Activated CD4-positive, alpha-beta memory T cell treated with anti-CD3 and anti-CD28 coated beads, Interleukin-2, amount 10 ng/mL, durations not matched to agents 7 days and 5 days (primary cell): ENCODE measurements around the gene IL19. TPM values are rescaled to one million over a fixed set of nuclear protein-coding genes. Genes with fewer than 3 reads are reported as not detected.
"Not testable (repeated sequence)": the region's sequence is repeated elsewhere in the genome, so short reads cannot be mapped to it uniquely, and the experiment has no call there.

Source experiments
- CTCF ChIA-PET: fragments of 350-600 bp; sonication (Branson Sonifier 250); formaldehyde crosslinking; loops from one replicate; lab custom pipeline; 2021; ENCODE audit warnings: antibody characterized with exemption, inconsistent platforms; lab: Charles Lee
- POLR2A ChIA-PET: fragments of 350-600 bp; sonication (Branson Sonifier 250); formaldehyde crosslinking; loops from one replicate; lab custom pipeline; 2021; ENCODE audit warnings: antibody characterized with exemption; lab: Charles Lee
- DNase-seq: peaks from one replicate; pipeline ENCODE4 v3.0.0-alpha.2; 2020
- H3K27ac Mint-ChIP-seq: one replicate; pipeline ENCODE4 v1.8.0; 2021; ENCODE audit warnings: mild to moderate bottlenecking, mixed read lengths
- H3K27me3 Mint-ChIP-seq: one replicate; pipeline ENCODE4 v1.8.0; 2021; ENCODE audit warnings: mixed read lengths
- H3K36me3 Mint-ChIP-seq: one replicate; pipeline ENCODE4 v1.8.0; 2021; ENCODE audit warnings: low read depth, mixed read lengths
- H3K4me1 Mint-ChIP-seq: one replicate; pipeline ENCODE4 v1.8.0; 2021; ENCODE audit warnings: mixed read lengths
- H3K4me3 Mint-ChIP-seq: one replicate; pipeline ENCODE4 v1.8.0; 2021; ENCODE audit warnings: mild to moderate bottlenecking, mixed read lengths
- H3K9me3 Mint-ChIP-seq: one replicate; pipeline ENCODE4 v1.8.0; 2021; ENCODE audit warnings: mixed read lengths
- total RNA-seq, 2 experiments: library from RNA; stranded (reverse); gene quantifications; one replicate each; pipeline ENCODE4 v1.2.3, GENCODE V29; 2021

IL19 gene
- total RNA-seq, 2 experiments from 2014 or later = not detected

DNA sequence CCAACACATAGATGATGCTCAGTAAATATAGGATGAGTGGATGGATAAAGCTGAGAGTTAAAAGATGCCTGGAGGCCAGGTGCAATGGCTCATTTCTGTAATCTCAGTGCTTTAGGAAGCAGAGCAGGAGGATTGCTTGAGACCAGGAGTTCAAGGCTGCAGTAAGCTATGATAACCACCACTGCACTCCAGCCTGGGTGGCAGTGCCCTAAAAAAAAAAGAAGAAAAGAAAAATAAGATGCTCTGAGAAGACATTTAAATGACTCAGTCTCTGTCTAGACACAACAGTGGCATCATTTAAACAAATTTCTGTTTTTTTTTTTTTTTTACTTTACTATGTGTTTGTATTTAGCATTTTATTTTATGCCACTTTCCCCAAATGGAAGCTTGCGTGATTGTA lies 25.3 kb upstream of the IL19 start:
- ChIA-PET POLR2A (interaction anchor here (1.0 to 2.8 kb wide), 7 partner anchors 11 to 59 kb away, joined by 3 to 14 read pairs (median 7); no protein-coding TSS in a partner anchor), CTCF (interaction anchor here (0.6 to 1.9 kb wide), 8 partner anchors 11 to 167 kb away, joined by 3 to 13 read pairs (median 4); partner anchors contain the start of gene IL10)
- DNase-seq = no peak
- H3K4me3 Mint-ChIP-seq = no peak overlapping the region
- peaks cover 64% of the 10 kb centered on the region for H3K4me1 Mint-ChIP-seq
- H3K9me3 Mint-ChIP-seq = no peaks in the 10 kb centered on the region
- peaks cover 14% of the 10 kb centered on the region for H3K27me3 Mint-ChIP-seq
- no peak overlapping the region for H3K27ac Mint-ChIP-seq
- peaks cover 3% of the 10 kb centered on the region for H3K36me3 Mint-ChIP-seq

DNA sequence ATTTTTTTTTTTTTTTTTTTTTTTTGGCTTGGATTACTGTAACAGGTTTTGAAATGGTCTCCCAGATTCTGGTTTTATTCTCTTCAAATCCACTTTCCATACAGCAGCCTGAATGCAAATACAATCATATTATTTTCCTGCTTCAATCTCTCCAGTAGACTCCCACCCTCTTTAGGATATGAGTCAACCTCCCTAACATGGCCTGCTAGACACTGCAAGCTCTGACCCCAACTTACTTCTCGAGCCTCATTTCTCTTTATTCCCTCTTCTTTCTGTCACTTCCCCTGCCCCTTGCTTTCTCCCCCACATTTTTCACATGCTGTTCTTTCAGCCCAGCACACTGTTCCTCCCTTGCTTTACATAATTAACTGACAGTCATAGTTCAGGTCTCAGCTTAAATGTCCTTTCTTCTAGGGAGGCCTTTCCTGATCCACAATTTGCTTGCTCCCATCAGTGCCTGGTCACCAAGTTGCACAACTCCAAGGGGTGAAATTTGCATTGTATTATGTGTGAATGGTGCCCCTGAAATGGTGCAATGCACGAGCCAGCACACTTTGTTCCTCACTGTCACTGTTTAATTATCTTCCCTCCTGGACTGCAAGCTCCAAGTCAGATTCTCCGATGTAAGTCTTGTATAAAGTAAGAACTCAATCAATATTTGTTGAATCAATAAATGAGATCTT lies 22.1 kb upstream of the IL19 start:
- DNase-seq = no peak
- no peaks in the 10 kb centered on the region for H3K9me3 Mint-ChIP-seq
- no peak overlapping the region for H3K27ac Mint-ChIP-seq
- no peak overlapping the region for H3K4me3 Mint-ChIP-seq
- H3K4me1 Mint-ChIP-seq = peaks cover 35% of the 10 kb centered on the region
- ChIA-PET POLR2A (interaction anchor here (0.8 to 1.7 kb wide), 7 partner anchors 7 to 173 kb away, joined by 3 to 6 read pairs (median 3); partner anchors contain the start of genes FCMR and IL19), CTCF (interaction anchor here (0.8 to 1.8 kb wide), 8 partner anchors 12 to 185 kb away, joined by 3 to 7 read pairs (median 4); no protein-coding TSS in a partner anchor)
- H3K36me3 Mint-ChIP-seq = peaks cover 3% of the 10 kb centered on the region
- H3K27me3 Mint-ChIP-seq = peaks cover 20% of the 10 kb centered on the region

DNA sequence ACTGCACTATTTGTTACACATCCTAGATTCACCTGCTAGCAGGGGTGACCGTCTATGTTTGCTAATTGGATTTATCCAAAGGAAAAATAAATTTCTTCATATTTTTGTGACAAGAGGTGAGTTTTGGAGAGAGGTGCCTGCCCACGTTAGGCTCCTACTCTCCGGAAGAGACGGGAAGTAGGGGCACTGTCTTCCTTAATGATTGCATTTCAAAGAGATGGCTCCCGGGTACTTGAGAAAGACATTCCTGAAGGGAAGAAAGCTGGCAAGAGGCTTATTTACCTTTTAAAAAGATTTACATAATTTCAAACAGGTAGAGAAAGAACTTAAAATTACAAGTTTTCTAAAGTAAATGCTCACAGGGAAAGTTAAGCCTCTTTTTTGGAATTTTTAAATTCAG lies 18.7 kb upstream of the IL19 start:
- Mint-ChIP-seq H3K9me3 (peaks cover 8% of the 10 kb centered on the region), H3K36me3 (peaks cover 15% of the 10 kb centered on the region), H3K27me3 (peaks cover 23% of the 10 kb centered on the region), H3K4me1 (peaks cover 33% of the 10 kb centered on the region), H3K4me3 (no peak overlapping the region), H3K27ac (no peak overlapping the region)
- ChIA-PET CTCF (no interaction called here), POLR2A (no interaction called here)
- no peak for DNase-seq

DNA sequence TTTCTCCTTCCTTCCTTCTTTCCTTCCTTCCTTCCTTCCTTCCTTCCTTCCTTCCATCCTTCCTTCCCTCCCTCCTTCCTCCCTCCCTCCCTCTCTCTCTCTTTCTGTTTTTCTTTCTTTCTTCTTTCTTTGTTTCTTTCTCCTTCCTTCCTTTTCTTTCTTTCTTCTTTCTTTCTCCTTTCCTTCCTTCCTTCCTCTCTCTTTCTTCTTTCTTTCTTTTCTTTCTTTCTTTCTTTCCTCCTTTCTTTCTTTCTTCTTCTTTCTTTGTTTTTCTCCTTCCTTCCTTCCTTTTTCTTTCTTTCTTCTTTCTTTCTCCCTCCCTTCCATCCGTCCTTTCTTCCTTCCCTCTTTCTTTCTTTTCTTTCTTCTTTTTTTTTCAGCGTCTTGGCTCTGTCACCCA lies 18.1 kb upstream of the IL19 start:
- H3K4me3 Mint-ChIP-seq = no peak overlapping the region
- peaks cover 23% of the 10 kb centered on the region for H3K27me3 Mint-ChIP-seq
- H3K4me1 Mint-ChIP-seq = peaks cover 33% of the 10 kb centered on the region
- H3K36me3 Mint-ChIP-seq = peaks cover 15% of the 10 kb centered on the region
- peaks cover 8% of the 10 kb centered on the region for H3K9me3 Mint-ChIP-seq
- CTCF ChIA-PET = interaction anchor here (0.7 to 1.0 kb wide), 2 partner anchors 18 to 79 kb away, joined by 3 to 5 read pairs; no protein-coding TSS in a partner anchor
- POLR2A ChIA-PET = no interaction called here
- DNase-seq = no peak
- H3K27ac Mint-ChIP-seq = no peak overlapping the region

DNA sequence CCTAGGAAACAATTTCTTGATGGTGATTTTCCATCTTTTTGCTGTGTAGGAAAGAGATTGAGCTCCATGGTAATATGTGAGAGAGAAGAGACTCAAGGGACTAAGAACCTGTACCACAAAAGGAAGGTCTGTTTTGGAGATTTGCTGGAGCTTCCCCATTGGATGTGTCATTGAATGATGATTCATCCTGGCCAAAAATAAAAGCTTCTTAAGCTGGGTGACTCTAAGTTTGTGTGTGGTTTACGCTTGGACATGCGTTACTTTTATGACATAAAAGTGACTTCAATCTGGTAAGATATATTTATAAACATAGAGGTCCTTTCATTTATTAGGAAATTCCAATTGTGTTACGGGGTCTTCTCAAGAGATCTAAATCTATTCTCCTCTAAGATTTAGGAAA lies 17.4 kb upstream of the IL19 start:
- peaks cover 31% of the 10 kb centered on the region for H3K4me1 Mint-ChIP-seq
- no peak for DNase-seq
- POLR2A ChIA-PET = no interaction called here
- CTCF ChIA-PET = interaction anchor here (0.7 to 1.0 kb wide), 2 partner anchors 19 to 79 kb away, joined by 3 to 5 read pairs; no protein-coding TSS in a partner anchor
- H3K9me3 Mint-ChIP-seq = peaks cover 8% of the 10 kb centered on the region
- peaks cover 23% of the 10 kb centered on the region for H3K27me3 Mint-ChIP-seq
- no peak overlapping the region for H3K27ac Mint-ChIP-seq
- peaks cover 15% of the 10 kb centered on the region for H3K36me3 Mint-ChIP-seq
- no peak overlapping the region for H3K4me3 Mint-ChIP-seq

DNA sequence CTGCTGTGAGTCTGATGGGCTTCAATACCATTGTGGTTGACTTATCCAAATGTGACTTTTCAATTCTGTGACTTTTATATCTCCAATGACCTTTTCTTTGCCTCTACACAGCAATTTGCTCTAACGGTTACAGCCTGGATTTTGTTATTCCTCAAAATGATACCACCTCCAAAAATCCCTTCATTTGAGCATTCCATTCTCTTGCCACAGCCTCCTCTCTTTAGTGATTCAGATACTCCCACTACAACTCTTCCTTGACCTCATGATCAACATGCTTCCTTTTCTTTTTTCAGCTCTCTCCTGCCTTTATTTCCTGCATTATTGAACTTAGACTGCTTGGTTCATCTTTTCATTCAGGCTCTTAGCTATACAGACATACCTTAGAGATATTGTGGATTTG lies 16.6 kb upstream of the IL19 start:
- peaks cover 15% of the 10 kb centered on the region for H3K36me3 Mint-ChIP-seq
- H3K27ac Mint-ChIP-seq = no peak overlapping the region
- H3K4me3 Mint-ChIP-seq = no peak overlapping the region
- H3K4me1 Mint-ChIP-seq = peaks cover 24% of the 10 kb centered on the region
- peaks cover 23% of the 10 kb centered on the region for H3K27me3 Mint-ChIP-seq
- peaks cover 8% of the 10 kb centered on the region for H3K9me3 Mint-ChIP-seq
- CTCF ChIA-PET = no interaction called here
- DNase-seq = no peak
- POLR2A ChIA-PET = no interaction called here

DNA sequence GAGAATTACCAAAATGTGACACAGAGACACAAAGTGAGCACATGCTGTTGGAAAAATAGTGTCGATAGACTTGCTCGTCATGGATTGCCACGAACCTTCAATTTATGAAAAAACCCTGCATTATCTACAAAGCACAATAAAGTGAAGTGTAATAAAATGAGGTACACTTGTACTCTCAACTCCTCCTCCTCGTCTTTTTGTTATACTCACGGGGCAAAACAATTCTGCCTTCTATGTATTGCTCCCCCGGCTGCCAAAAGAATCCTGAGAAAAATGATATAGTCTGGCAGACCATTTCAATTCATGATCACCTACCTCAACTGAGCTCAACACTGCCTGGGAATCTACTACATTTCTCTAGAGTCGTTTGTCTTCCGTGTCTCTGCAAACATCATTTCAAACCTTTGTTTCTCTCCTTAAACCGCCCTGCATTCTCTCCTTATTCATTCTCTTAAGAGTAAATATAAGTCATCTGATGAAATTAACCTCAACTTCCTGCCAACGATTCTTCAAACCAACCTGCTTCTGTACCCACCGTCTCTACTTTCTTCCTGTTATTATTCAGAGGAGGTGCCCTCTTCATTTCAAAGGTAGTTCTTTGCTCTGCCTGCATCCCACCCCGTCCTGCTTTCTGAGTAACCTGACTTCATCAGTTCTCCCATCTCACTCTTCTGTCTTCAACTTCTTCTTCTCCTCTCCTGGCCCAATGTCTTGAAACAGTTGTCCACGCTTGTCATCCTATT lies 12.9 kb upstream of the IL19 start:
- H3K4me1 Mint-ChIP-seq = peaks cover 29% of the 10 kb centered on the region
- peak; percentile 43 for DNase-seq
- CTCF ChIA-PET = no interaction called here

DNA sequence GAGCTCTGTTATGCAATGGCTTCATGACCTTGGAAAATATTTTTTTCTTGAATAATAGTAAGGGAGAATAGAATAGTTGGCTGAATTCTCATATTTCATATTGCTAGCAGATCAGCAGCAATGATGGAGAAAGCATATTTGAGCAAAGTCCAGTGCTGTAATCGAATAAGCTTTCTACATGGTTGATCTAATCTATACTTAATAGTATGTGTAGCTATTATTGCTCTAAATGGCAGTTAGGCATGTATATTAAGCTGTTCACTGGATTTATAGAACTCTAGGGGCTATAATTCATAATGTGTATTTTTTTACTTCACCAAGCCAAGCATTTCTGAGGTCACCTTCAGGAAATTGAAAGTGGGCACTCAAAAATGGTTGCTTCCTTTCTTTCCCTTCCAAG lies 10.0 kb upstream of the IL19 start:
- Mint-ChIP-seq H3K4me1 (peaks cover 35% of the 10 kb centered on the region), H3K36me3 (peaks cover 11% of the 10 kb centered on the region)

More for the DNA sequence above, 12.9 kb upstream of the IL19 start:
- H3K27me3 Mint-ChIP-seq = peaks cover 20% of the 10 kb centered on the region
- peaks cover 8% of the 10 kb centered on the region for H3K9me3 Mint-ChIP-seq
- no peak overlapping the region for H3K27ac Mint-ChIP-seq
- peaks cover 15% of the 10 kb centered on the region for H3K36me3 Mint-ChIP-seq
- POLR2A ChIA-PET = interaction anchor here (0.6 to 2.6 kb wide), 13 partner anchors 10 to 88 kb away, joined by 3 to 34 read pairs (median 4); partner anchors contain the start of gene IL19
- no peak overlapping the region for H3K4me3 Mint-ChIP-seq

DNA sequence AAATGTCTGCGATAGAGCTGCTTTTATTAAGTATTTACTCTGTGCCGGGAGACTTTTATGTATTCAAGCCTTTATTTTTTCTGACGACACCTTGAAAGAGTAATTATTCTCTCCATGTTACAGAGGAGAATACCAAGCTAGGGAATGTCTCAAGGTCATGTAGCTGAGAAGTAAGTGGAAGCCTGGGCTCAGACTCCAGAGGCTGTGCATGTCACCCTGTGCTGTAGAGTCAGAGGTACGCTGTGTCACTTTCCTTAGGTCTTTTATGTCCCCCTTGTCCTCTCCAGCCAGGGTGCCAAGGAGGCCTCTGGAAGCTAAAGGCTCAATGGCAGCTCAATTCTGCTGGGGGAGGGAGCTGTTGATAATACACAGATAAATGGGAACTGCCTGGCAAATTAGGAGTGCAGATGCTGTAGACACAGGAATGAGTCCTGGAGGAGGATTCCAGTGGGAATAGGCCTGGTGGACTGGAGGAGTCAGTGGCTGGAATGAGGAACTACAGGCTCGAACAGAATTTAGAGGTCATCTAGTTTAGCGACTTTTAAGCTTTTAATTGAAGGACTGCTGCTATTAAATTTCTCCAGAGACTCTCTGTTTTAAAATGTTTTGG lies 9.3 kb upstream of the IL19 start:
- no peak for DNase-seq
- CTCF ChIA-PET = interaction anchor here (0.6 to 3.6 kb wide), 7 partner anchors 9 to 48 kb away, joined by 3 to 15 read pairs (median 3); partner anchors contain the start of gene IL19
- Mint-ChIP-seq H3K36me3 (peaks cover 11% of the 10 kb centered on the region), H3K9me3 (peaks cover 9% of the 10 kb centered on the region), H3K27me3 (peaks cover 19% of the 10 kb centered on the region), H3K4me1 (peaks cover 38% of the 10 kb centered on the region), H3K4me3 (no peak overlapping the region), H3K27ac (no peak overlapping the region)
- POLR2A ChIA-PET = interaction anchor here (0.6 to 1.3 kb wide), 5 partner anchors 8 to 149 kb away, joined by 3 read pairs; partner anchors contain the start of gene EIF2D

More for the DNA sequence above, 10.0 kb upstream of the IL19 start:
- Mint-ChIP-seq H3K9me3 (peaks cover 9% of the 10 kb centered on the region), H3K27ac (no peak overlapping the region), H3K4me3 (no peak overlapping the region), H3K27me3 (peaks cover 19% of the 10 kb centered on the region)
- POLR2A ChIA-PET = interaction anchor here (0.8 to 1.3 kb wide), 3 partner anchors 9 to 149 kb away, joined by 3 read pairs; partner anchors contain the start of gene EIF2D
- CTCF ChIA-PET = interaction anchor here (0.8 to 3.6 kb wide), 5 partner anchors 22 to 49 kb away, joined by 3 to 15 read pairs (median 5); no protein-coding TSS in a partner anchor
- no peak for DNase-seq

DNA sequence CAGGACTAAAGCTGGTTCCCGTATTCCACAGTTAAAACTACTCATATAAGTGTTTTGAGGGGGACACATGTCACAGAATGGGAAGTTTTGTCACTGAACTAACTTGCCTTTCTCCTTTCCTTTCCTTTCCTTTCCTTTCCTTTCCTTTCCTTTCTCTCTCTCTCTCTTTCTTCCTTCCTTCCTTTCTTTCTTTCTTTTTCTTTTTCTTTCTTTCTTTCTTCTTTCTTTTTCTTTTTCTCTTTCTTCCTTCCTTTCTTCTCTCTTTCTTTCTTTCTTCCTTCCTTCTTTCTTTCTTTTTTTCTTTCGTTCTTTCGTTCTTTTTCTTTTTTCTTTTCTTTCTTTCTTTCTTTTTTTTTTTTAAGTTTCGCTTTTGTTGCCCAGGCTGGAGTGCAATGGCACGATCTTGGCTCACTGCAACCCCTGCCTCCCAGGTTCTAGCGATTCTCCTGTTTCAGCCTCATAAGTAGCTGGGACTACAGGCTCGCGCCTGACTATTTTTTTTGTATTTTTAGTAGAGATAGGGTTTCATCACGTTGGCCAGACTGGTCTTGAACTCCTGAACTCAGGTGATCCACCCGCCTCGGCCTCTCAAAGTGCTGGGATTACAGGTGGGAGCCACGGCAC lies 7.7 kb upstream of the IL19 start:
- not testable (repeated sequence) for DNase-seq, H3K27ac Mint-ChIP-seq, H3K4me3 Mint-ChIP-seq, H3K9me3 Mint-ChIP-seq
- Mint-ChIP-seq H3K36me3 (peaks cover 11% of the 10 kb centered on the region), H3K4me1 (peaks cover 48% of the 10 kb centered on the region), H3K27me3 (peaks cover 19% of the 10 kb centered on the region)
- CTCF ChIA-PET = interaction anchor here (2.9 to 4.0 kb wide), 3 partner anchors 28 to 47 kb away, joined by 11 to 41 read pairs (median 15); no protein-coding TSS in a partner anchor
- POLR2A ChIA-PET = interaction anchor here (1.1 kb wide), 1 partner anchor 23 kb away, joined by 3 read pairs; no protein-coding TSS in a partner anchor

DNA sequence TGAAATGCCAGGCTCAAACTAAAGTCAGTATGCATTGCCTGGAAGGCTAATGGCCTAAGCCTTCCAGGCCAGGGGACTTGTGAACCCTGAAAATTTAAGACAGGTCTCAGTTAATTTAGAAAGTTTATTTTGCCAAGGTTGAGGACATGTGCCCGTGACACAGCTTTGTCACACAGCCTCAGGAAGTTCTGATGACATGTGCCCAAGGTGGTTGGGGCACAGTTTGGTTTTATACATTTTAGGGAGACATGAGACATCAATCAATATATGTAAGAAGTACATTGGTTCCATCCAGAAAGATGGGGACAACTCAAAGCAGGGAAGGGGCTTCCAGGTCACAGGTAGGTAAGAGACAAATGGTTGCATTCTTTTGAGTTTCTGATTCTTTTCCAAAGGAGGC lies 4.8 kb upstream of the IL19 start:
- ChIA-PET POLR2A (interaction anchor here (0.8 to 8.5 kb wide), 16 partner anchors 7 to 159 kb away, joined by 3 to 114 read pairs (median 6); partner anchors contain the start of gene FCMR), CTCF (interaction anchor here (0.6 to 4.2 kb wide), 10 partner anchors 17 to 146 kb away, joined by 3 to 41 read pairs (median 6); no protein-coding TSS in a partner anchor)
- peaks cover 11% of the 10 kb centered on the region for H3K36me3 Mint-ChIP-seq
- DNase-seq, H3K4me3 Mint-ChIP-seq, H3K9me3 Mint-ChIP-seq, H3K27ac Mint-ChIP-seq: not testable (repeated sequence)
- H3K27me3 Mint-ChIP-seq = peaks cover 17% of the 10 kb centered on the region
- peaks cover 72% of the 10 kb centered on the region for H3K4me1 Mint-ChIP-seq
